Ishikawa (cell line): ENCODE results near the gene APOH.

ENCODE experiments used
- CEBPB ChIP-seq: IDR thresholded peaks from 2 replicates; pipeline ENCODE4 v1.6.1; 2012
- CREB1 ChIP-seq: IDR thresholded peaks from 2 replicates; pipeline ENCODE4 v1.6.1; 2012; ENCODE audit warnings: low read depth
- EGR1 ChIP-seq: IDR thresholded peaks from 2 replicates; pipeline ENCODE4 v1.6.1; 2012
- EP300 ChIP-seq: IDR thresholded peaks from 2 replicates; pipeline ENCODE4 v1.6.1; 2012; ENCODE audit warnings: borderline replicate concordance
- FOXM1 ChIP-seq: IDR thresholded peaks from 2 replicates; pipeline ENCODE4 v1.6.1; 2012; ENCODE audit warnings: low read depth, borderline replicate concordance
- NFIC ChIP-seq: IDR thresholded peaks from 2 replicates; pipeline ENCODE4 v1.6.1; 2012
- RAD21 ChIP-seq: IDR thresholded peaks from 2 replicates; pipeline ENCODE4 v1.6.1; 2012; ENCODE audit warnings: low read depth
- TAF1 ChIP-seq: IDR thresholded peaks from 2 replicates; pipeline ENCODE4 v1.6.1; 2012; ENCODE audit warnings: low read depth, mild to moderate bottlenecking
- TCF12 ChIP-seq: IDR thresholded peaks from 2 replicates; pipeline ENCODE4 v1.6.1; 2012; ENCODE audit warnings: low read depth
- TEAD4 ChIP-seq: IDR thresholded peaks from 2 replicates; pipeline ENCODE4 v1.6.1; 2012
- YY1 ChIP-seq: IDR thresholded peaks from 2 replicates; pipeline ENCODE4 v1.6.1; 2012; ENCODE audit warnings: low read depth
- ZBTB7A ChIP-seq: IDR thresholded peaks from 2 replicates; pipeline ENCODE4 v1.6.1; 2012; ENCODE audit warnings: low read depth
- TF ChIP-seq, protein P1 (sequence below): IDR thresholded peaks from 2 replicates; pipeline ENCODE4 v1.6.1; 2012; ENCODE audit warnings: low read depth, mild to moderate bottlenecking
- TF ChIP-seq, protein P2 (sequence below): IDR thresholded peaks from 2 replicates; pipeline ENCODE4 v1.6.1; 2012
- TF ChIP-seq, protein P3 (sequence below): IDR thresholded peaks from 2 replicates; pipeline ENCODE4 v1.6.1; 2012

Gene APOH

DNA sequence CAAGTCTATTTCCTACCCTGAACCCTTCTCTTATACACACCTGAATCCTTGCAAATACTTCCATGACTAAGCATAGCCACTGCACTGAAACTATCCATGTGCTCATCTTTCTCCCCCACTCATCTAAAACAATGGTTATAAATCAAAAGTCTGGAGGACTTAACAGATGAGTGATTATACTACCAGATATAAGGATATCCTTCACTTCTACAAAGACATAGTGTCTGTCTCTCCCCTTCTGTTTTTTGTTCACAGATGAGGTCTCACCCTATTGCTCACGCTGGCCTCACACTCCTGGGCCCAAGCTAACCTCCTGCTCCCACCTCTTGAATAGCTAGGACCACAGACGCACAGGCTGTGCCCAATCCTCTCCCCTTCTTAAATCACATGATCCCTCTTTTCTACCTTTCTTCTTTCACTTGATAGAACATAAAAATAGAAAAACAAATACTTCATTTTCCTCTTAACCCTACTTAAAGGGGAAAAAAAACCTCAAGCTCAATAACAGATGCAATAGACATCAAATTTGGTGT, 56.5 kb downstream of the APOH start:
- TF ChIP-seq NFIC (no peak), EGR1 (no peak), EP300 (no peak), RAD21 (no peak), YY1 (no peak), CEBPB (no peak), CREB1 (no peak), FOXM1 (no peak), TAF1 (no peak), ZBTB7A (no peak), TCF12 (no peak), TEAD4 (no peak)
- TF ChIP-seq, protein P1, sequence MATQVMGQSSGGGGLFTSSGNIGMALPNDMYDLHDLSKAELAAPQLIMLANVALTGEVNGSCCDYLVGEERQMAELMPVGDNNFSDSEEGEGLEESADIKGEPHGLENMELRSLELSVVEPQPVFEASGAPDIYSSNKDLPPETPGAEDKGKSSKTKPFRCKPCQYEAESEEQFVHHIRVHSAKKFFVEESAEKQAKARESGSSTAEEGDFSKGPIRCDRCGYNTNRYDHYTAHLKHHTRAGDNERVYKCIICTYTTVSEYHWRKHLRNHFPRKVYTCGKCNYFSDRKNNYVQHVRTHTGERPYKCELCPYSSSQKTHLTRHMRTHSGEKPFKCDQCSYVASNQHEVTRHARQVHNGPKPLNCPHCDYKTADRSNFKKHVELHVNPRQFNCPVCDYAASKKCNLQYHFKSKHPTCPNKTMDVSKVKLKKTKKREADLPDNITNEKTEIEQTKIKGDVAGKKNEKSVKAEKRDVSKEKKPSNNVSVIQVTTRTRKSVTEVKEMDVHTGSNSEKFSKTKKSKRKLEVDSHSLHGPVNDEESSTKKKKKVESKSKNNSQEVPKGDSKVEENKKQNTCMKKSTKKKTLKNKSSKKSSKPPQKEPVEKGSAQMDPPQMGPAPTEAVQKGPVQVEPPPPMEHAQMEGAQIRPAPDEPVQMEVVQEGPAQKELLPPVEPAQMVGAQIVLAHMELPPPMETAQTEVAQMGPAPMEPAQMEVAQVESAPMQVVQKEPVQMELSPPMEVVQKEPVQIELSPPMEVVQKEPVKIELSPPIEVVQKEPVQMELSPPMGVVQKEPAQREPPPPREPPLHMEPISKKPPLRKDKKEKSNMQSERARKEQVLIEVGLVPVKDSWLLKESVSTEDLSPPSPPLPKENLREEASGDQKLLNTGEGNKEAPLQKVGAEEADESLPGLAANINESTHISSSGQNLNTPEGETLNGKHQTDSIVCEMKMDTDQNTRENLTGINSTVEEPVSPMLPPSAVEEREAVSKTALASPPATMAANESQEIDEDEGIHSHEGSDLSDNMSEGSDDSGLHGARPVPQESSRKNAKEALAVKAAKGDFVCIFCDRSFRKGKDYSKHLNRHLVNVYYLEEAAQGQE, result no peak
- TF ChIP-seq, protein P2, sequence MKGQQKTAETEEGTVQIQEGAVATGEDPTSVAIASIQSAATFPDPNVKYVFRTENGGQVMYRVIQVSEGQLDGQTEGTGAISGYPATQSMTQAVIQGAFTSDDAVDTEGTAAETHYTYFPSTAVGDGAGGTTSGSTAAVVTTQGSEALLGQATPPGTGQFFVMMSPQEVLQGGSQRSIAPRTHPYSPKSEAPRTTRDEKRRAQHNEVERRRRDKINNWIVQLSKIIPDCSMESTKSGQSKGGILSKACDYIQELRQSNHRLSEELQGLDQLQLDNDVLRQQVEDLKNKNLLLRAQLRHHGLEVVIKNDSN, result no peak
- TF ChIP-seq, protein P3, sequence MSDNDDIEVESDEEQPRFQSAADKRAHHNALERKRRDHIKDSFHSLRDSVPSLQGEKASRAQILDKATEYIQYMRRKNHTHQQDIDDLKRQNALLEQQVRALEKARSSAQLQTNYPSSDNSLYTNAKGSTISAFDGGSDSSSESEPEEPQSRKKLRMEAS, result no peak

DNA sequence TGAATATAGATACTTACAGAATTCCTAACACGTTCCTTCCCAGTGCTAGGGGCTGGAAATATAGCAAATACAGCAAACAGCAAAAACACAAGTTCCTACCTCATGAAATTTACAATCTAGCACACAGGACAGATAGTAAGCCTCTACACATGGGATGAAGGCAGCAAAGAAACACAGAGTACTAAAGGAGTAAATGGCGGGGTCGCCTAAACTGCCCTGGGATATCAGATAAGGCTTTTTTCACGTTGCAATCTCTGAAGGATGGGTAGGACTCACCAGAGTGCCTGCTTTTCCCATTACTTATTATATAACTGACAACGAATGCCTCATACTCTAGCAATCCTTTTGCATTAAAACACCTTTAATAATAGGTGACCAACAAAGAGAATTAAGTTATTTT, 57.1 kb downstream of the APOH start:
- TF ChIP-seq NFIC (no peak), EGR1 (no peak), FOXM1 (no peak), TCF12 (no peak), TEAD4 (no peak), CREB1 (no peak), ZBTB7A (no peak), TAF1 (no peak), RAD21 (no peak)
- TF ChIP-seq, protein P2, result no peak
- TF ChIP-seq, protein P3, result no peak

DNA sequence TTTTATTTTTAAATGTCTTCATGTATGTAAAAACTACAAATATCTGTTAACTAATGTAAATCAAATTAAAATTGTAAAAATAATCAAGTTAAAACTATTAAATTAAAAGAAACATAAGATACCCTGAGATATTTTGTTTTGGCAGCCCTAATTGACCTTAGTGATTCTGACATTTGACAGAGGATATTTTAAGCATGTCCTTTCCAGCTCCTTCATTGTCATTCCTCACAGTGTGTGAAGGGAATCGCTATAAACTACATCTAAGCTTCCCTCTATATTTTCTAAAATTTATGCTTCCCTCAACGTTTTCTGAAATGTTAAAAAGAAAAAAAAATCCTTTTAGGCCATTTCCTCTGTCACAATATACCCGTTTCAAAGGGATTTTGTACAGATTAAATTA, 57.5 kb downstream of the APOH start:
- TF ChIP-seq NFIC, result no peak
- no peak for TF ChIP-seq YY1
- TF ChIP-seq, protein P3, result no peak
- no peak for TF ChIP-seq RAD21
- TF ChIP-seq EP300, result no peak
- no peak for TF ChIP-seq TCF12
- no peak for TF ChIP-seq TAF1
- TF ChIP-seq, protein P1, result no peak
- TF ChIP-seq, protein P2, result no peak
- no peak for TF ChIP-seq FOXM1
- TF ChIP-seq CREB1, result no peak
- TF ChIP-seq ZBTB7A, result no peak

DNA sequence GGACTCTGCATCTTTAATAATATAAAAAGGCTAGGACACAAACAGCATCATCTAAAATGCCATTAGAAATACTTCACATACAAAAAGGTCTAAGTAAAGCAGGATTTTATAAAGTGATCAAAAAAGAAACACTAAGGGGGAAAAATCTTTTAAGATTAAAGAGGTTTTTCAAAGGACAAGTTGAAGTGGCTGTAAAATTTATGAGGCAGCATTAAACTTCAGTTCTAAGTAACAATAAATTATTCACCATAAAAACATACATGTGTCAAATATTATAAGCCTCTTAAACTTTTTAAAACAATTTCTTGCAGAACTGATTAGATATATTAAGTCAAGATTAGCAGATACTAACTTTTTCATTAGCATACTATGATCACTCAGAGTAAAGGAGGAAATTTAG, 58.0 kb downstream of the APOH start:
- TF ChIP-seq CEBPB (no peak), FOXM1 (no peak), CREB1 (no peak), NFIC (no peak), EP300 (no peak), RAD21 (no peak), TAF1 (no peak), TCF12 (no peak), TEAD4 (no peak)
- TF ChIP-seq, protein P1, result no peak
